VCaP (cell line): ENCODE results near the gene PIK3C2G.

Source experiments
- H3K27ac ChIP-seq: fragments of 450-650 bp; 2 replicates; pipeline ENCODE4 v1.5.1; 2017
- CTCF ChIP-seq: fragments of 450-650 bp; conservative IDR thresholded peaks from 2 replicates; pipeline ENCODE4 v1.5.1; 2017; ENCODE audit warnings: mild to moderate bottlenecking, moderate library complexity

The PIK3C2G gene

GRCh38 chr12:18259906-18260682 lies 1.2 kb upstream of the PIK3C2G start:
- no peak for TF ChIP-seq CTCF
- no peak overlapping the region for H3K27ac ChIP-seq

GRCh38 chr12:18261906-18262305 lies 588 bp downstream of the PIK3C2G start:
- no peak for TF ChIP-seq CTCF
- no peak overlapping the region for H3K27ac ChIP-seq

DNA sequence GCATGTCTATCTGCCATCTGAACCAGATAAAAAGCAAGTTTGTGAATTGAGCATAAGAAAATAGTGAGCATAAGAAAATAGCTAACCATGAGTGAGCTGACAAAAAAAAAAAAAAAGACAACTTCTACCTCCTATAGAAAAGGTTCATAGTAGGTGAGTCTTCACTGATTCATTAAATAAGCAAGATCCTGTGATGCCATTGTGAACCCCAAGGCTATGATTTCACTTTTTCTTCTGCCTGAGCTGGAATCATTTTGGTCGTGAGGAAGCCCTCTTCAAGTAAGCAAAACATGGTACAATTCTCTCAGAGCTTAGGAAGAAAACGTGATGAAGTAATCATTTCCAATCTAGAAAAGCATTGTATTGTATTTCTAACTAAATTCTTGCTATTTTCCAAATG lies 1.2 kb downstream of the PIK3C2G start:
- TF ChIP-seq CTCF, result no peak
- no peak overlapping the region for H3K27ac ChIP-seq

- no peak for TF ChIP-seq CTCF
- H3K27ac ChIP-seq, result no peak overlapping the region
Measured at GRCh38 chr12:18264581-18265075, 3.3 kb downstream of the PIK3C2G start.

DNA sequence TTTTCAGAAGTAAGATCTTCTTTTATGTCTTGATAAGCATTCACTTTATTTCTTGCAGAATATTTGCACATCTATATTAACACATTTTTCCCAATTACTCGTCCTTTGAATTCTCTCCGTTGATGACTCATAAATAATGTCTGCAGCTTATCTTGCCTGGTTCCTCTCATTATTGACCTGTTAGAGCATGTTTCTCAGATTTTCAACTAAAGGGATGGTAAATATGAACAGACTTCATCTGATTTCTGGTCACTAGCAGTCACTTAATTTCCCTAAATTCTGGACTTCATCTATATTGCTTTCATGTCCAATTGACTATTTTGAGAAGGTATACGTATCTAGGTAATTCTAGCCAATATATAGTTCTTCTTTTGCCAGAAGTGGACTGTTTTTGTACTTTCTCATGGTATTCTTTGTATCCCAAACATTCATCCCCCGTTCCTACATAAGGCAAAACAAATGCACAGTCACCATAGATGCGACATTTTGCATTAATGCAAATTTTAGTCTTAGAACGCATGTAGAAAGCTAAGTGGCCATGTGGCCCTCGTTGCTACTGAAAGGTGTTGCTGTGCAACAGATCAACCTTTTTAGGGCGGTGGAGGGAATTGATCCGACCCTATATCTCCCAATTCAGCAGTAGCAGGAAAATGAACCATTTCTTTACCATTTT lies 6.2 kb downstream of the PIK3C2G start:
- TF ChIP-seq CTCF, result no peak
- no peak overlapping the region for H3K27ac ChIP-seq

DNA sequence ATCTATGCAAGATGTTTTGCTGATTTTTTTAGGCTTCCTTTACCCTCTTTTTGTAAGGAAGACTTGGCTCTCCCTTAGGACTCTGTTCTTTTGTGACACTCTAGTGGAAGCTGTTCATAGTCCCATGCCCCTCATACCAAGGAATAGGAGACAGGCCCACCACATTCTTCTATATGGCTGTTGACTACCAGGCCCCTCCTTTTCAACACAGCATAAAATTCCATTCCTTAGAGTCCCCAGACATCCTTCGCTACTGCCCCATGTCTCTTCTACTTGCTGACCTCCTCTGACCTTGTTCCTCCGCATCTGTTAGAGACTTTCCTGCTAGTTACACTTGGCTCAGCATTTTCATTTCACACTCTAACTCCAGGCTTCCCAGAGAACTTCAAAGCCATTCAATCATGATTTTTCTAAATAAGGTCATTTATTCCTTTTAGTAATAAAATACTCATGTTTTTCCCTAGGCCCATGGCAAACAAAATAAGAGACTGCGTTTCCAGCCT lies 9.7 kb downstream of the PIK3C2G start:
- no peak overlapping the region for H3K27ac ChIP-seq
- no peak for TF ChIP-seq CTCF

- no peak overlapping the region for H3K27ac ChIP-seq
- no peak for TF ChIP-seq CTCF
Measured at GRCh38 chr12:18275981-18276380, 14.7 kb downstream of the PIK3C2G start.
